Dendritic cell treated with granulocyte-macrophage colony-stimulating factor and Interleukin-4, amounts not matched to agents 40 ng/mL and 50 ng/mL, for 4 days (primary cell): Measurements from ENCODE around the gene CASP7.

Experiments
- H3K27ac Mint-ChIP-seq: one replicate; pipeline ENCODE4 v1.8.0; 2022; ENCODE audit warnings: mild to moderate bottlenecking, mixed read lengths
- H3K27me3 Mint-ChIP-seq: one replicate; pipeline ENCODE4 v1.8.0; 2022; ENCODE audit warnings: mild to moderate bottlenecking, mixed read lengths
- H3K36me3 Mint-ChIP-seq: one replicate; pipeline ENCODE4 v1.8.0; 2022; ENCODE audit warnings: low read depth, mixed read lengths
- H3K4me1 Mint-ChIP-seq: one replicate; pipeline ENCODE4 v1.8.0; 2022; ENCODE audit warnings: low read depth, mixed read lengths
- H3K4me3 Mint-ChIP-seq: one replicate; pipeline ENCODE4 v1.8.0; 2022; ENCODE audit warnings: mild to moderate bottlenecking, moderate library complexity, mixed read lengths
- H3K9me3 Mint-ChIP-seq: one replicate; pipeline ENCODE4 v1.8.0; 2022; ENCODE audit warnings: mixed read lengths
- intact Hi-C: fragments of 100-400 bp; cut with micrococcal nuclease; formaldehyde crosslinking; loops from one replicate; pipeline ENCODE4 v1.15.0; 2022

The CASP7 gene

GRCh38 chr10:113687037-113687436 lies 7.3 kb downstream of the CASP7 start:
- Mint-ChIP-seq H3K9me3 (peaks cover 48% of the 10 kb centered on the region), H3K36me3 (peaks cover 34% of the 10 kb centered on the region), H3K27me3 (no peaks in the 10 kb centered on the region), H3K27ac (no peak overlapping the region), H3K4me1 (peaks cover 32% of the 10 kb centered on the region), H3K4me3 (no peak overlapping the region)
- intact Hi-C loops = no loop called here

DNA sequence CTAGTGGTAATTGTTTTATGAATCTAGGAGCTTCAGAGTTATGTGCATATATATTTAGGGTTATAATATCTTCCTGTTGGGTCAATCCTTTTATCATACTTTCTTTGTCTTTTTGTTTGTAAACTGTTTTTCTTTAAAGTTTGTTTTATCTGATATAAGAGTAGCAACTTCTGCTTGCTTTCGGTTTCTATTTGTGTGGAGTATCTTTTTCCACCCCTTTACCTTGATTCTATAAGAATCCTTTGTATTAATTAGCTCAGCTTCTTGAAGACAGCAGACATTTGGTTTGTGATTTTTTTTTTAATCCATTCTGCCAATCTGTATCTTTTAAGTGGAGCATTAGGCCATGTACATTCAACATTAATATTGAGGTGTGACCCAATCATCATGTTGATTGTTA lies 9.3 kb downstream of the CASP7 start:
- Mint-ChIP-seq H3K36me3 (peaks cover 54% of the 10 kb centered on the region), H3K4me1 (peaks cover 22% of the 10 kb centered on the region), H3K4me3 (no peak overlapping the region), H3K9me3 (peaks cover 68% of the 10 kb centered on the region), H3K27me3 (no peaks in the 10 kb centered on the region), H3K27ac (no peak overlapping the region)
- intact Hi-C loops = no loop called here

- Mint-ChIP-seq H3K36me3 (peaks cover 51% of the 10 kb centered on the region), H3K9me3 (peaks cover 70% of the 10 kb centered on the region), H3K27me3 (no peaks in the 10 kb centered on the region), H3K4me3 (no peak overlapping the region), H3K27ac (no peak overlapping the region), H3K4me1 (peaks cover 23% of the 10 kb centered on the region)
- intact Hi-C loops = no loop called here
Measured at GRCh38 chr10:113689574-113689973, 9.9 kb downstream of the CASP7 start.

DNA sequence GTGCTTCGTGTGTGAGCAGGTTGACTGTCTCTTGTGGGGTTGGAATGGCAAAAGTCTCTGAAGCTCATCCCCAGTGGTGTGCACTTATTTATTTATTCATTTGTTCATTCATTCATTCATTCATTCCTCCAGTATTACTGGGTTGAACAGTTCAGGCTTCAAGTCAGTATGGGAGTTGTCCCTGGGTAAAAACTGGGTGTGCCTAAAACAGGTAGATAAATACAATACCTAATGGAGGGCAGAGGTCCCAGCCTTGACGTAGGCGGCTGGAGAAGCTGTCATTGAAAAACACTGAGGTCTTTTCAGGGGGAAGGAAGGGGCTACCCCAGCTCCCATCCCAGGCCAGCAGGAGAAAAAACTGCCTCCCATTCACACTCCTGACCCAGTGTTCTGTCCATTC lies 11.0 kb downstream of the CASP7 start:
- intact Hi-C loops = no loop called here
- H3K9me3 Mint-ChIP-seq = peaks cover 58% of the 10 kb centered on the region
- H3K4me3 Mint-ChIP-seq = no peak overlapping the region
- H3K27me3 Mint-ChIP-seq = no peaks in the 10 kb centered on the region
- H3K36me3 Mint-ChIP-seq = peaks cover 45% of the 10 kb centered on the region
- H3K27ac Mint-ChIP-seq = no peak overlapping the region
- H3K4me1 Mint-ChIP-seq = peaks cover 30% of the 10 kb centered on the region

DNA sequence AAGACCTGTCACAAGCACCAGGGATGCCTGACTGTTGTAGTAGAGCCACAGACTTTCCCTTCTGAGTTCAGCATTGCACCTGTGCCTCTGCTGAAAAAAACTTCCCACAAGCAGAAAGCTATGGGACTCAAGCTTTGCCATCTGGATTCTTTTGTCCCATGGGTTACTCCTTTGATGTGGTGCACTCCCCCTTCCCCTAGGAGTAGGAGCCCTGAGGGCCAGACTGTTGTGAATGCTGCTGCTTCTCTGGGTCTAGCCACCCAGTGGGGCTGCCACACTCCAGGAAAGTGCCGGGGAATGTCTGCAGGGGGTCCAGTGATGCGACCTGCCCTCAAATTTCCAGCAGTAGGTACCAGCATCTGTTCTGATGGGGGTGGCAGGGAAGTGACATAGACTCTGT lies 11.7 kb downstream of the CASP7 start:
- Mint-ChIP-seq H3K27ac (no peak overlapping the region), H3K36me3 (peaks cover 45% of the 10 kb centered on the region), H3K4me1 (peaks cover 35% of the 10 kb centered on the region), H3K9me3 (peaks cover 52% of the 10 kb centered on the region), H3K4me3 (no peak overlapping the region), H3K27me3 (no peaks in the 10 kb centered on the region)
- intact Hi-C loops = no loop called here

DNA sequence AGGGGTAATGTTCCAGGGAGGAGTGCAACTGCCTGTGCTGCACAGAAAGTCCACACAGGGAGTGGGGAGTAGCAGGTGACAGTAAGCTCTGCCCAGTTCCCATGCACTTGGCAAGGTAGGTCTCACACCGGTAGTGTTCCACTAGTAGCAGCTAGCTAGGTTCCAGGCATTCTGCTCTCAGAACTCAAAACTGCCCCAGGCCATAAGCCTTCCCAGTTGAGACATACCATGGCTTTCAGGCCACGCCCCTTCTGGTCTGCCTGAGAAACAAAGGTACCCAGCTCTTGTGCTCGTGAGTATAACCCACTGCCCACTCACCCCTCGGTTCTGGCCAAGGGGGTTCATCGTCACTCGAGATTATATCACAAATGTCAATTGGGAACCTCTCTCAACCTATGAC lies 12.6 kb downstream of the CASP7 start:
- Mint-ChIP-seq H3K9me3 (peaks cover 44% of the 10 kb centered on the region), H3K4me1 (peaks cover 35% of the 10 kb centered on the region), H3K36me3 (peaks cover 43% of the 10 kb centered on the region), H3K27ac (no peak overlapping the region), H3K27me3 (no peaks in the 10 kb centered on the region), H3K4me3 (no peak overlapping the region)
- intact Hi-C loops = no loop called here

DNA sequence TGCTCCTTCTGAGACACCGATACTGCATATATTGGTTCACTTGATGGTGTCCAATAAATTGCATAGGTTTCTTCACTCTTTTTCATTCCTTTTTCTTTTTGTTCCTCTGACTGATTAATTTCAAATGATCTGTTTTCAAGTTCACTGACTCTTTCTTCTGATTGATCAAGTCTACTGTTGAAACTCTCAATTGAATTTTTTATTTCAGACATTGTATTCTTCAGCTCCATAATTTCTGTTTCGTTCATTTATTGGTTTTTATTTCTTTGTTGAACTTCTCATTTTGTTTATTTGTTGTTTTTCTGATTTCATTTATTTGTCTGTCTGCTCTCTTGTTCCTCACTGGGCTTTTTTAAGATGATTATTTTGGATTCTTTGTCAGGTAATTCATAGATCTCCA lies 13.6 kb downstream of the CASP7 start:
- Mint-ChIP-seq H3K36me3 (peaks cover 42% of the 10 kb centered on the region), H3K27ac (no peak overlapping the region), H3K4me3 (no peak overlapping the region), H3K27me3 (no peaks in the 10 kb centered on the region), H3K9me3 (peaks cover 33% of the 10 kb centered on the region), H3K4me1 (peaks cover 35% of the 10 kb centered on the region)
- intact Hi-C loops = no loop called here

DNA sequence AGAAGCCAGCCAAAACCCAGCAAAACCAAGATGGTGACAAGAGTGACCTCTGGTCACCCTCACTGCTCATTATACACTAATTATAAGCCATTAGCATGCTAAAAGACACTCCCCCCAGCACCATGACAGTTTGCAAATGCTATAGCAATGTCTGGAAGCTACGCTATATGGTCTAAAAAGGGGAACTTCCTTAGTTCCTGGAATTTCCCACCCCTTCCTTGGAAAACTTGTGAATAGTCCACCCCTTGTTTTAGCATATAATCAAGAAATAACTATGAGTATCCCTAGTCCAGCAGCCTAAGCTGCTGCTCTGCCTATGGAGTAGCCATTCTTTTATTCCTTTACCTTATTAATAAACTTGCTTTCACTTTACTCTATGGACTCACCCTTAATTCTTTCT lies 16.0 kb downstream of the CASP7 start:
- Mint-ChIP-seq H3K9me3 (peaks cover 29% of the 10 kb centered on the region), H3K4me3 (no peak overlapping the region), H3K27ac (peak overlapping the region; percentile 47), H3K27me3 (no peaks in the 10 kb centered on the region), H3K36me3 (peaks cover 57% of the 10 kb centered on the region), H3K4me1 (peaks cover 23% of the 10 kb centered on the region)
- intact Hi-C loops = loop anchor here (2.0 kb wide), 1 partner anchor 15 kb away; no protein-coding TSS in a partner anchor

DNA sequence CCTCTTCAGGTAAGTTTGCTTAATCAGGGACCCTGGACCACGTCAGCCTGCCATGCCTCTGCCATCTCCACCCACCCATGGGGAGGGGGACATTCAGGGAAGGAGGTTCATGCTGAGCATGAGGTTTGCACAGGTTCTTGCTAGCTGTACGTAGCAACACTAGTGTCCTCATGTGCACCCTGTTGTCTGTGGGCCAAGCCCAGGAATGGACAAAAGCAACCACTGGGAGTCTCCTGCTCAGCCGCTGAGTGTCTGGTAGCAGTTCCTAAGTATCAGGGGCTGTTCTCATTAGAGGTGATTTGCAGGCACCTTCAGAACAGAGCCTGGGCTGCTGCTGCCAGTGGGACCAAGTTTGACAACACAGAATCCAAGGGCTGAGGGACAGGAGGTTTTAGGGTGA lies 17.9 kb downstream of the CASP7 start:
- Mint-ChIP-seq H3K4me1 (peaks cover 23% of the 10 kb centered on the region), H3K27ac (no peak overlapping the region), H3K4me3 (no peak overlapping the region), H3K9me3 (peaks cover 17% of the 10 kb centered on the region), H3K36me3 (peaks cover 50% of the 10 kb centered on the region), H3K27me3 (no peaks in the 10 kb centered on the region)
- intact Hi-C loops = no loop called here

DNA sequence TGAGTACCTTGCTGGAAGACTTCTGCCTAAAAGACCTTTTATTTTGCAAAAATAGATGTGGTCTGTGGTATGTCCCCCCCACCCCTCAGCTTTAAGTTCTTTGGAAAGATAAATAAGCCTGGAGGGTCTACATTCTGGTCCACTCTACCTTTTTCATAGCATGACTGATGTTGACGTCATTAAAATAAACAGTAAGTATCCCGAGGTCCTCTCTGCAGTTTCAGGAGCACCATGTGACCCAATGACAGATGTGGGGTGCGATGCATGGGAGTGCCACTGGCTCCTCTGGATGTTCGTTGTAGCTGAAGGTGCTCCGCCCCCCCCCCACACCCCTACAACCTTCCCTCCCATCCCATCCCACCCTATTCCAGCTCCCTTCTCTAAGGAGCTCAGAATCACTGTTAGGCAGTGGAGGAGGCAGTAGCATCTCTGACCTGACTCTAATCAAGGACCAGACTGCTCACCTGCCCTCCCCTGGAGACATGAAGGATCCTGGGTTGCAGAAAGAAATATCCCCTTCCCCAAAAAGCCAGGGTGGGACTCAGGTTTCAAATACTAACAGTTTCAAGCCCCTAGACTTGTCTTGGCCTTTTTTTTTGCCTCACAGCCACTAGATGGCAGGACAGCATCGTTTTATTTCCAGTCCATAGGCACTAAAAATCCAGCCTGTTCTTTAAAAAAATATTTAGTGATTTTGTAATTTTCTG lies 25.1 kb downstream of the CASP7 start:
- Mint-ChIP-seq H3K4me1 (peaks cover 11% of the 10 kb centered on the region), H3K27ac (no peak overlapping the region), H3K9me3 (no peaks in the 10 kb centered on the region), H3K36me3 (peaks cover 18% of the 10 kb centered on the region), H3K27me3 (no peaks in the 10 kb centered on the region), H3K4me3 (no peak overlapping the region)
- intact Hi-C loops = loop anchor here (5.0 kb wide), 1 partner anchor 398 kb away; no protein-coding TSS in a partner anchor

DNA sequence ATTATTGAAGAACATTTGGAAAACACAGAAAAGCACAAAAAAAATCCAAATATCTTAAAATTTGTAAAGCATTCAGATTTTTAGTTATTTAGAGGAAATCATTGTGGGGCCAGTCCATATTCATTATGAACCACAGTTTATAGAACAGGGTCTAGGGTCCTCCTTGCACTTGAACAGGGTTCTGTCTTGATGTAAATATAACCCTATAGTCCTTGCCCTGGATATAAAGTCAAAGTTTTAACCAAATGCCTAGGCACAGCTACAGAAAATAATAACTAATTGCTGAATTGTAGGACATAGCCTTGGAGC lies 25.6 kb downstream of the CASP7 start:
- Mint-ChIP-seq H3K27ac (no peak overlapping the region), H3K9me3 (no peaks in the 10 kb centered on the region), H3K4me1 (peaks cover 11% of the 10 kb centered on the region), H3K36me3 (peaks cover 16% of the 10 kb centered on the region), H3K27me3 (no peaks in the 10 kb centered on the region), H3K4me3 (no peak overlapping the region)
- intact Hi-C loops = loop anchor here (5.0 kb wide), 1 partner anchor 397 kb away; no protein-coding TSS in a partner anchor

- H3K27me3 Mint-ChIP-seq = no peaks in the 10 kb centered on the region
- no peak overlapping the region for H3K4me3 Mint-ChIP-seq
- intact Hi-C loops = loop anchor here (5.0 kb wide), 1 partner anchor 396 kb away; no protein-coding TSS in a partner anchor
- H3K36me3 Mint-ChIP-seq = peaks cover 11% of the 10 kb centered on the region
- H3K4me1 Mint-ChIP-seq = peaks cover 11% of the 10 kb centered on the region
- H3K9me3 Mint-ChIP-seq = no peaks in the 10 kb centered on the region
- H3K27ac Mint-ChIP-seq = no peak overlapping the region
Measured at GRCh38 chr10:113706623-113707022, 26.9 kb downstream of the CASP7 start.

- Mint-ChIP-seq H3K4me3 (no peak overlapping the region), H3K36me3 (peaks cover 15% of the 10 kb centered on the region), H3K27ac (no peak overlapping the region), H3K9me3 (no peaks in the 10 kb centered on the region), H3K4me1 (peaks cover 11% of the 10 kb centered on the region), H3K27me3 (peaks cover 3% of the 10 kb centered on the region)
- intact Hi-C loops = loop anchor here (5.0 kb wide), 1 partner anchor 394 kb away; no protein-coding TSS in a partner anchor
Measured at GRCh38 chr10:113708640-113709039, 28.9 kb downstream of the CASP7 start.

GRCh38 chr10:113709221-113709838 lies 29.6 kb downstream of the CASP7 start:
- Mint-ChIP-seq H3K4me3 (no peak overlapping the region), H3K36me3 (peaks cover 15% of the 10 kb centered on the region), H3K27ac (no peak overlapping the region), H3K27me3 (peaks cover 7% of the 10 kb centered on the region), H3K4me1 (peaks cover 11% of the 10 kb centered on the region), H3K9me3 (no peaks in the 10 kb centered on the region)
- intact Hi-C loops = loop anchor here (5.0 kb wide), 1 partner anchor 393 kb away; no protein-coding TSS in a partner anchor
